Measurements from ENCODE around the gene OOSP3. TPM values are rescaled to one million over a fixed set of nuclear protein-coding genes. Genes with fewer than 3 reads are reported as not detected.

Gene OOSP3
- total RNA-seq, 1 donor from 2014 or later: 0.54 TPM

DNA sequence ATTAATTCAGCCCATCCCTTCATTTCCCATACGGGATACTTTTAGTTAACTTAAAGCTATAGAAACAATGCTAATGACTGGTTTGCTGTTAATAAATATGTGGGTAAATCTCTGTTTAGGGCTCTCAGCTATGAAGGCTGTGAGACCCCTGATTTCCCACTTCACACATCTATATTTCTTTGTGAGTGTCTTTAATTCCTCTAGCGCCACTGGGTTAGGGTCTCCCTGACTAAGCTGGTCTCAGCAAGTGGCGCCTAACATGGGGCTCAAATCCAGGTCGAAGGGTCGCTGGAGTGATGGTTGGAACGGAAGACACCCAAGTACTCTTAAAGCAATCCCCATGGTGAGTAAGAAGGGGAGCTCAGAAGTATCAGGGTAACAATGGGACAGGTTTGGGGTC, 45.2 kb downstream of the OOSP3 start:
- Mint-ChIP-seq H3K27me3 (ENCODE audit: unreplicated experiment) (peaks cover 3% of the 10 kb centered on the region), H3K9me3 (ENCODE audit: unreplicated experiment) (peaks cover 26% of the 10 kb centered on the region), H3K36me3 (ENCODE audit: low read depth, unreplicated experiment) (peaks cover 41% of the 10 kb centered on the region), H3K4me1 (ENCODE audit: unreplicated experiment) (no peaks in the 10 kb centered on the region), H3K4me3 (ENCODE audit: unreplicated experiment) (peak overlapping the region; percentile 56), H3K27ac (ENCODE audit: unreplicated experiment) (no peak overlapping the region)
- peak; percentile 6 for DNase-seq (ENCODE audit: low spot score)
- TF ChIP-seq, protein P1, sequence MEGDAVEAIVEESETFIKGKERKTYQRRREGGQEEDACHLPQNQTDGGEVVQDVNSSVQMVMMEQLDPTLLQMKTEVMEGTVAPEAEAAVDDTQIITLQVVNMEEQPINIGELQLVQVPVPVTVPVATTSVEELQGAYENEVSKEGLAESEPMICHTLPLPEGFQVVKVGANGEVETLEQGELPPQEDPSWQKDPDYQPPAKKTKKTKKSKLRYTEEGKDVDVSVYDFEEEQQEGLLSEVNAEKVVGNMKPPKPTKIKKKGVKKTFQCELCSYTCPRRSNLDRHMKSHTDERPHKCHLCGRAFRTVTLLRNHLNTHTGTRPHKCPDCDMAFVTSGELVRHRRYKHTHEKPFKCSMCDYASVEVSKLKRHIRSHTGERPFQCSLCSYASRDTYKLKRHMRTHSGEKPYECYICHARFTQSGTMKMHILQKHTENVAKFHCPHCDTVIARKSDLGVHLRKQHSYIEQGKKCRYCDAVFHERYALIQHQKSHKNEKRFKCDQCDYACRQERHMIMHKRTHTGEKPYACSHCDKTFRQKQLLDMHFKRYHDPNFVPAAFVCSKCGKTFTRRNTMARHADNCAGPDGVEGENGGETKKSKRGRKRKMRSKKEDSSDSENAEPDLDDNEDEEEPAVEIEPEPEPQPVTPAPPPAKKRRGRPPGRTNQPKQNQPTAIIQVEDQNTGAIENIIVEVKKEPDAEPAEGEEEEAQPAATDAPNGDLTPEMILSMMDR (IDR thresholded peaks at IDR 0.05; ENCODE audit: unreplicated experiment): no peak

DNA sequence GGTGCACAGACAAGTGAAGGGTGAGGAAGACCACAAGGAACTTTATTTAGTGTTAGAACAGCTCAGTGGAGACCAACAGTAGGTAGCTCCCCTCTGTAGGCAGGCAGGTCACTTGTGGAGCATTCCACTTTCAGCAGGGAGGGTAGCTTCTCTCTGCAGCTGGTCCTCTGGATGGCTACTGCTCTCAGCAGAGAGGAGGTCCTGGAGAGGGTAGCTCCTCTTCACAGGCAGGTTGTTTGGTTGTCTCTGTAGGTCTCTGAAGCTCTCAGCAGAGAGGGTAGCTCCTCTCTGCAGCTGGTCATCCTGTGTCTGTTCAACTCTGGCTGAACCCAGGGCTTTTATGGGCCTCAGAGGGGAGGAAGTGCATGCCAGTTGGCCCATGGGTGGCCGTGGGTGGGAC, 53.1 kb downstream of the OOSP3 start:
- peaks cover 4% of the 10 kb centered on the region for H3K9me3 Mint-ChIP-seq (ENCODE audit: unreplicated experiment)
- no peaks in the 10 kb centered on the region for H3K4me1 Mint-ChIP-seq (ENCODE audit: unreplicated experiment)
- H3K27me3 Mint-ChIP-seq (ENCODE audit: unreplicated experiment): peaks cover 2% of the 10 kb centered on the region
- H3K36me3 Mint-ChIP-seq (ENCODE audit: low read depth, unreplicated experiment): peaks cover 24% of the 10 kb centered on the region
- TF ChIP-seq, protein P1 (IDR thresholded peaks at IDR 0.05; ENCODE audit: unreplicated experiment): no peak
- no peak overlapping the region for H3K27ac Mint-ChIP-seq (ENCODE audit: unreplicated experiment)
- H3K4me3 Mint-ChIP-seq (ENCODE audit: unreplicated experiment): no peak overlapping the region
- DNase-seq (ENCODE audit: low spot score): no peak

DNA sequence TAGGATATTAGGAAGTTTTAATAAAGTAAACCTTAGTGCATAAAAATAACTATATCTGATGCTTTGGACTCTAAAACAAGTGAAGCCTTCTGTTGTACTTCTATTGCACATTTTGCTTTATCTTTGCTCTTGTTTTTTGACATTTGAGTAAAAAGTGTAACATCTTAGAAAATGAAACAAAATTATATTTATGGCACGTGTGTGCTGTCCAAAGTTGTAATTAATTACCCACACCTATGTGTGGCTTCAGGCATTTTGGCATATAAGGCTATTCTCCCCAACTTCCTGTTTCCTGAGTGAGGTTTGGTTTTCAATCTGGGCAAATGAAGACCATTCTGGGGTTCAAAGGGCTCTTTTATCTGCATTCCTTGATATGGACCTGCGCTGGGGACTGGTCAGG, 59.5 kb downstream of the OOSP3 start, which contains the start of gene OOSP1:
TSS of gene OOSP1 (plus strand) at position 301 of the 400 bp plus-strand sequence. CDS start at position 324, 23 bp downstream.
- Mint-ChIP-seq H3K4me1 (ENCODE audit: unreplicated experiment) (no peaks in the 10 kb centered on the region), H3K36me3 (ENCODE audit: low read depth, unreplicated experiment) (peaks cover 3% of the 10 kb centered on the region), H3K4me3 (ENCODE audit: unreplicated experiment) (no peak within 1 kb of the TSS), H3K27ac (ENCODE audit: unreplicated experiment) (no peak within 1 kb of the TSS), H3K9me3 (ENCODE audit: unreplicated experiment) (no peaks in the 10 kb centered on the region), H3K27me3 (ENCODE audit: unreplicated experiment) (no peaks in the 10 kb centered on the region)
- TF ChIP-seq, protein P1 (IDR thresholded peaks at IDR 0.05; ENCODE audit: unreplicated experiment): no peak
- DNase-seq (ENCODE audit: low spot score): no peak

DNA sequence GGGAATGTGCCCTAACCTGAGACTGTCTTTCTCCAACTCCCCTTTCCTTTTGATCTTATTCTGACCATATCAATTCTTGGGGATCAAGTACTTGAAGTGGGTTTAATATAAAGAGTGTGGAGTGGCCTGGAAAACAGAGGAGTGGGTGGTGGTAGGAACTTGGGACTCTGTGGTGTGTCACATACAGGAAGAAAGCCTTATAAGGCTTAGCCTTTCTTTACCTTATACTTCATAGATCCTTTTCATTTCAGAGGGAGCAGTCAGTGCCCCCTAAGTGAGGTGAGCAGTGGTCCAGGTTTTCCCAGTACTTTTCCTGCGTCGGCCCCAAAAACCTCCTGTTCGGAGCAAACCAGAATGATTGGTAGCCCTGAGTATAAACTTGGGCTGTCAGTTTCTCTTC, 60.1 kb downstream of the OOSP3 start:
- Mint-ChIP-seq H3K36me3 (ENCODE audit: low read depth, unreplicated experiment) (peaks cover 4% of the 10 kb centered on the region), H3K27ac (ENCODE audit: unreplicated experiment) (no peak overlapping the region), H3K9me3 (ENCODE audit: unreplicated experiment) (peaks cover under 1% of the 10 kb centered on the region), H3K4me1 (ENCODE audit: unreplicated experiment) (no peaks in the 10 kb centered on the region), H3K4me3 (ENCODE audit: unreplicated experiment) (no peak overlapping the region), H3K27me3 (ENCODE audit: unreplicated experiment) (no peaks in the 10 kb centered on the region)
- TF ChIP-seq, protein P1 (IDR thresholded peaks at IDR 0.05; ENCODE audit: unreplicated experiment): no peak
- DNase-seq (ENCODE audit: low spot score): no peak

DNA sequence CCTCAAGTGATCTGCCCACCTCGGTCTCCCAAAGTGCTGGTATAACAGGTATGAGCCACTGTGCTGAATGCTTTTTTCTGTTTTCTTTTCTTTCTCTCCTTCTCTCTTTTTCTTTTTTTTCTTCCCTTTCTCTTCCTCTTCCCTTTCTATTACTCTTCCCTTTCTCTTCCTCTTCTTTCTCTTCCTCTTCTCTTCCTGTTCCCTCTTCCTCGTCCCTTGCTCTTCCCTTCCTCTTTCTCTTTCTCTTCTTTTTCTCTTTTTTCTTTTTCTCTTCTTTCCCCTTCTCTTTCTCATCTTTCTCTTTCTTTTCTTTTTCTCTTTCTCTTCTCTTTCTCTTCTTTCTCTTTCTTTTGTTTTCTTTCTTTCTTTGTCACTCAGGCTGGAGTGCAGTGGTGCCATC, 60.9 kb downstream of the OOSP3 start:
- Mint-ChIP-seq H3K9me3 (ENCODE audit: unreplicated experiment) (peaks cover 4% of the 10 kb centered on the region), H3K27me3 (ENCODE audit: unreplicated experiment) (no peaks in the 10 kb centered on the region), H3K27ac (ENCODE audit: unreplicated experiment) (no peak overlapping the region), H3K4me1 (ENCODE audit: unreplicated experiment) (no peaks in the 10 kb centered on the region), H3K4me3 (ENCODE audit: unreplicated experiment) (no peak overlapping the region), H3K36me3 (ENCODE audit: low read depth, unreplicated experiment) (peaks cover 6% of the 10 kb centered on the region)
- TF ChIP-seq, protein P1 (IDR thresholded peaks at IDR 0.05; ENCODE audit: unreplicated experiment): no peak
- DNase-seq (ENCODE audit: low spot score): no peak
